Left cardiac atrium (tissue), 4 donors: Measurements from ENCODE around the gene HPS1. TPM values are rescaled to one million over a fixed set of nuclear protein-coding genes. Genes with fewer than 3 reads are reported as not detected.
A peak's percentile ranks its signal among the peaks of the same experiment; 100 is the strongest.

Experiments used
- ATAC-seq, 2 donors: fragments of 200-7000 bp; cut with Tn5 transposase; one replicate each; pipeline ENCODE4 v1.9.1; 2020; ENCODE audit warnings: mild to moderate bottlenecking in 2 of 2, moderate library complexity in 2 of 2
- DNase-seq: peaks from one replicate; pipeline ENCODE4 v3.0.0-alpha.2; 2020
- intact Hi-C, 2 donors: fragments of 100-400 bp; cut with DNase I; formaldehyde crosslinking; loops; one replicate each; pipeline versions ENCODE4 v1.14.1 to v1.15.1; 2022 to 2023
- total RNA-seq, 2 donors: library from RNA; stranded (reverse); fragmentation: NEBNext Ultra II Directional; extraction: Animal tissue kit (Norgen Biotek cat#: 25700); gene quantifications; one replicate each; pipeline ENCODE4 v1.2.1, GENCODE V29; 2021
- donor health status: DM: no; HTN: yes; CAD: no.
- donor health status: DM: no; HTN: yes; CAD: no; lungs with severe emphysema.
- donor health status: DM: yes; HTN: yes; CAD: no.
- donor health status: Dilated cardiomyopathy.

Gene HPS1
- total RNA-seq, 2 donors from 2014 or later, result 28.7 to 29.4 TPM

GRCh38 chr10:98438715-98439114, 8.0 kb downstream of the HPS1 start:
- intact Hi-C loops, result no loop called here
- ATAC-seq, result no peak
- no peak for DNase-seq

GRCh38 chr10:98436704-98437103, 10.0 kb downstream of the HPS1 start:
- ATAC-seq (peak in 1 of 2 donors; percentile 74), DNase-seq (no peak)
- intact Hi-C loops, result no loop called here

DNA sequence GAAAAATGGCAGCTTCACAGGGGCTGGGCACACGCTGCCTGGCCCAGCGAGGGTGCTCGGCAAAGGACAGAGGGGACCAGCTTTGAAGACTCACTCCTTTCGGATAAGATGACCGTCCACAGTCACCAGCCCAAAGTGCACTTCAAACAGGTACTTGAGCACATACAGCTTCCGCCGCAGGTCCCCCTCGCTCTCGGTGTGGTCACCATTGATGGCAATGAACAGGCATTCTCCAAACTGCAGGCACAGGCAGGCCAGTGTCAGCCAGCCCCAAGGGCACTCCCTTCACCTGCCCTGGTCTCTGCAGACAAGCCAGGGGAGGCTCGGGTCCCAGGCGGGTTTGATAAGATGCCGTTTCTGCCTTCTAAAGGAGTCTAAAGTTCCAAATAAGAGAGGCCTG, 11.6 kb downstream of the HPS1 start:
- intact Hi-C loops, result no loop called here
- DNase-seq, result no peak

GRCh38 chr10:98433881-98434732, 12.6 kb downstream of the HPS1 start:
- peak in 1 of 2 donors; percentile 21 for ATAC-seq
- no peak for DNase-seq
- intact Hi-C loops, result no loop called here

More for the DNA sequence above, 11.6 kb downstream of the HPS1 start:
- no peak for ATAC-seq

DNA sequence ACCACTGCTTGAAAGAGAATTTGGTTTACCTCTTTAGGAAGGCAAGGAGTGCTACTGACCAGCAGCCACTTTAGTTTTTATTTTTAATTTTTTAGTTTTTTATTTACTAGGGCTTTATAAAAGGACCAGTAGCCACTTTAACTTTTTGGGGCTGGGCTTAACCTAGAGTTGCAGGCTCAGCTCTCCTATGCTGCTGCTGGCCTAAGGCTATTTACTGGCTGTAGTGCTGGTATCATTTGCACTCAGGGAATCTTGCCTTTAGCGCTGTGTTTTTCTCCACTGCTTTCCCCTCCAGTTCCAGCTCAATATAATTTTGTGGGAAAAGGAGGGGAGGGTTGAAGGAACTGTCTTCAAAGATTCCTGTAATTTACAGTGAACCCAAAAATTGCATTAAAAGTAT, 13.4 kb downstream of the HPS1 start:
- intact Hi-C loops, result no loop called here
- DNase-seq (no peak), ATAC-seq (no peak)

DNA sequence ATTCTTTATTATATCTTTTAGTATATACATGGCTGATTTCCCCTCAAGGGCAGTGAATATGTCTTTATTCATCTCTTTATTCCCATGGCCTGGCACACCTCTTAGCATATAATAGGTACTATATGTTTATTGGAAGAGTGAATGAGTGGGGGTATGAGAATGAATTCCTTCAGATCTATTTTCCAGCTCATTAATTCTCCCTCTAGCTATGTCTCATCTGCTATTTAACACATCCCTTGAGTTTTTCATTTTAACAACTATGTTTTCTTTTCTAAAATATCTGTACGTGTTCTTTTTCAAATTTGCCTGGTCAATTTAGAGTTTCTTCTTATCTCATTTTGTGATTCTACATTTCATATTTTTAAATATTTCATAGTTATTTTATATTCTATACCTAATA, 14.4 kb downstream of the HPS1 start:
- intact Hi-C loops, result no loop called here
- ATAC-seq (no peak), DNase-seq (no peak)

DNA sequence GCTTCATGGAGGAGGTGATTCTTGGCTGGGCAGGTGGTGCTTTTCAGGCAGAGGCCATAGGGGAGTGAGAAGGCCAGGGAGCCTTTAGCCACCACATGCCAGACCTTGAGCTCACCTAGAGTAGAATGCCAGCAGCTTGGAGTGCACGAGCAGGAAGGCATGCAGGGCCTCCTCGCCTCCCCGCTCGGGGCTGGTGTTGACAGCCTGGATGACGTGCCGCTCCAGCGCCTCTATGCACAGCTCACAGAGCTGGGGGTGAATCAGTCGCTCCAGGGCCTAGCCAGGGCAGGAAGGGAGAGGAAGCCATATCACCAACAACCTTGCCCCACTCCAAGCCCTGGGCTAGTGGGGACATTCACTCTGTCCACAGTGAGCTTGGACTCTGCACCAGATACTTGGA, 15.7 kb downstream of the HPS1 start:
- DNase-seq, result peak; percentile 59
- ATAC-seq, result peak; percentile 93 to 95
- intact Hi-C loops, result no loop called here

GRCh38 chr10:98430427-98430826, 16.3 kb downstream of the HPS1 start:
- intact Hi-C loops, result no loop called here
- no peak for DNase-seq
- ATAC-seq, result no peak

- no peak for ATAC-seq
- intact Hi-C loops, result no loop called here
- DNase-seq, result no peak
Observed at GRCh38 chr10:98429320-98430072, 17.2 kb downstream of the HPS1 start.

DNA sequence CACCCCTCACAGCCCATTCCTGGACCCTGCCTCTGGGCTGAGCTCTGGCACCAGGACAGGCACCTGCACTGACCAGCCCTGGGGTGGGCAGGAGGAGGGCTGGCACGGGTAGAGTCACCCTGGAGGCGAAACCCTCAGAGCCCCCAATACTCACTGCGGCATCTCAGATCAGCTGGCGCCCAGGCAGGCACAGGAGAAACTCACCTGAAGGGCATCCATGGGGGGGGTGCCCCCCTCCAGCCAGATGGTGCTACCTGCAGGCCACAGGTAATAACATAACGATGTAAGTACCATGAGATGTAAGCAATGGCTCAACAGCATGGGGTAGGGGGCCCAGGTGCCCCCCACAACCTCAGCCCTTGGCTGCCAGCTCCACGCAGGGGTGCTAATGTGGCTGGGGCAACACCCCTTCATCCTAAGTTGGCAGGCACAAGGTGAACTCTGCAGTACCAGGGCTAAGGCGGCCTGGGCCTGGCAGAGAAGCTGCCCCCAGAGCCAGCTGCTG, 19.7 kb downstream of the HPS1 start:
- no peak for ATAC-seq
- intact Hi-C loops, result no loop called here
- no peak for DNase-seq

- DNase-seq (no peak), ATAC-seq (peak; percentile 20 to 63)
- intact Hi-C loops, result no loop called here
Observed at GRCh38 chr10:98425511-98426352, 21.0 kb downstream of the HPS1 start.

- DNase-seq, result no peak
- intact Hi-C loops, result no loop called here
- no peak for ATAC-seq
Observed at GRCh38 chr10:98424295-98425254, 22.2 kb downstream of the HPS1 start.

DNA sequence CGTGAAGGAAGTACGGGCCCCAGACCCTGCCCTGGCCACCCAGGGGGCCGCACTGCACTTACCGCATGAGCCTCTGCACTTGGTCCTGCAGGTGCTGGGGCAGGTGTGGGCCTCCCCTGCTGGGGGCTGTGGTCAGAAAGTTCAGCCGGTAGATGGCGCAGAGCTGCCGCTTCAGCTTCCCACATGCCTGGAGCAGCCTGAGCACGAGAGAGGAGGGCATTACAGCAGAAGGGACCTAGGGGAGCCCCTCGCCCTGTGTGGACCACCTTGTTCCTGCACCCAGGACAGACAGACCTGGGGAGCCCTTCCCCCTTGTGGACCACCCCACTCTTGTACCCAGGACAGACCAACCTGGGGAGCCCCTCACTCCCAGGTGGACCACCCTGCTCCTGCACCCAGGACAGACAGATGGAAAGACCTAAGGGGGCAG, 23.0 kb downstream of the HPS1 start:
- peak in 1 of 2 donors; percentile 16 for ATAC-seq
- intact Hi-C loops, result no loop called here

DNA sequence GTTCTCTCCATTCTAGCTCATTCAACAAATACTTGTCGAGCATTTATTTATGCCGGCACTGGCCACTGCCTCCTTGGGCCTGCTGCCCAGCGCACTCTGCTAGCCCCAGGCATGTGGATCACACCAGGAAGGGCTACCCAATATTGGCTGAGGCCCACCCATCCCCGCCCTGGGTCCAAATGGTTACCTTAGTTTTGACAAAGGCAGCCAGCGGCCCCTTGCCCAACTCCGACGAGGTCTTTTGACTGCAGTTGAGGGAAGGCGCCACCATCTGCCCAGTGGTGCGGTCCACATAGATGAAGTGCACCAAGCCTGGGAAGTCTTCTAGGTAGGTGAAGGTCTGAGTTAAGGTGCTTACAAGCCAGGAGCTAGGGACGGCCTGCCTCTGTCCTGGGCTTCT, 24.6 kb downstream of the HPS1 start:
- intact Hi-C loops, result no loop called here
- no peak for DNase-seq
- no peak for ATAC-seq

More for the DNA sequence above, 23.0 kb downstream of the HPS1 start:
- no peak for DNase-seq

- intact Hi-C loops, result no loop called here
- ATAC-seq (no peak), DNase-seq (no peak)
Observed at GRCh38 chr10:98420786-98421185, 25.9 kb downstream of the HPS1 start.

DNA sequence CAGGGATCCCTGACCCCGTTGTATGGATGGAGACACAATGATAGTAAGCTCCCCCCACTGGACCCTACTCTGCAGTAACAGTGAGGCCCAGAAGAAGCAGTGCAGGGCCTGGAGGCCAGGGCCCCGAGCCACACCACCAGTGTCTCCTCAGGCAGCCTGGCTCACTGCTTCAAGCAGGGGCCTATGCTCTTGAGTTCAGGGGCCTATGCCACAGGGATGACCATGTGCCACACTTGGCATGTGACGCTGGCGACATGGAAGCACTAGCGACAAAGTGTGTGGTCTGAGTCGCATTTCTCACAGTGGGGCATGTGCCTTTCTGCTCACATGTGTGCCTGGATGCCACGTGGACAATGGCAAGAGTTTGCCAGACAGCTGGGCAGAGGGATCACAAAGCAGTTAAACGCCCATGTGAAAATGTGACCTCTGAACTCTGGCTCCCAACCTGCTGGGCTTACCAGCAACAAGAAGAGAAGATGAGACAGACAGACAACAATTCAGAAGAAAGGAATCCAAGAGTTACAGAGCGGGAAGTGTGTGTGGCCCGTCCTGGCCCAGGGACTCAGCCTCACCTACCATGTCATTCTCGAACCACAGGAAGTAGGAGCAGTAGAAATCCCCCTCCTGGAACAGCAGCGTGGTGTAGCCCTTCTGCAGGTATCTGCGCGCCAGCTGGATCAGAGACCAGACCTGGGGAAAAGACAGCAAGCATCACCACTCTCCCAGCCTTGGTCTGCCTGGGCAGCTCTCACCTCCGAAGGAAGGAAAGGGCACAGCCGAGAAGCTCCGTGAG, 27.1 kb downstream of the HPS1 start:
- DNase-seq (no peak), ATAC-seq (no peak)
- intact Hi-C loops, result loop anchor here in 1 of 2 donors (10.0 kb wide), 1 partner anchor 155 kb away; the partner anchor contains the start of gene LOXL4
